Stomach (tissue), 9 donors: ENCODE data around the gene ANXA2R. TPM values are rescaled to one million over a fixed set of nuclear protein-coding genes. Genes with fewer than 3 reads are reported as not detected.
"Not testable (repeated sequence)": the region's sequence is repeated elsewhere in the genome, so short reads cannot be mapped to it uniquely, and the experiment has no call there.

Experiments
- DNase-seq, 2 donors: peaks; one replicate each; pipeline versions ENCODE4 v3.0.0 to v3.0.0-alpha.2; 2013 to 2019
- H3K27ac ChIP-seq, 5 donors: fragments of 200-600 bp in 4 of 5; sonication (generic) in 4 of 5; one replicate each; pipeline ENCODE4 v1.5.1; 2013 to 2019; ENCODE audit warnings: mild to moderate bottlenecking in 1 of 5, moderate library complexity in 1 of 5
- H3K27me3 ChIP-seq, 3 donors: fragments of 200-600 bp; sonication (generic); one replicate each; pipeline ENCODE4 v1.5.1; 2017 to 2019; ENCODE audit warnings: mixed run types in 1 of 3
- H3K36me3 ChIP-seq, 4 donors: fragments of 200-600 bp; sonication (generic); 1 replicate in 3 of 4; 2 replicates in 1 of 4; pipeline ENCODE4 v1.5.1; 2016 to 2019
- H3K4me1 ChIP-seq, 4 donors: fragments of 200-600 bp; sonication (generic); one replicate each; pipeline ENCODE4 v1.5.1; 2016 to 2019
- H3K4me3 ChIP-seq, 4 donors: fragments of 200-600 bp; sonication (generic) in 3 of 4; one replicate each; pipeline ENCODE4 v1.5.1; 2016 to 2019; ENCODE audit warnings: mild to moderate bottlenecking in 1 of 4
- H3K9me3 ChIP-seq, 4 donors: fragments of 200-600 bp; sonication (generic); one replicate each; pipeline ENCODE4 v1.5.1; 2016 to 2019
- EP300 ChIP-seq: sonication (generic); formaldehyde crosslinking; IDR thresholded peaks from one replicate; pipeline ENCODE4 v1.6.1; 2017; ENCODE audit warnings: antibody characterized with exemption
- POLR2A ChIP-seq, 4 donors: fragments of 450-650 bp; IDR thresholded peaks; one replicate each; pipeline ENCODE4 v1.6.1; 2016; ENCODE audit warnings: antibody characterized with exemption in 4 of 4, control low read depth in 2 of 4, mild to moderate bottlenecking in 1 of 4, moderate library complexity in 1 of 4
- POLR2AphosphoS5 ChIP-seq, 3 donors: sonication (generic); formaldehyde crosslinking; IDR thresholded peaks; one replicate each; pipeline ENCODE4 v1.6.1; 2016; ENCODE audit warnings: antibody characterized with exemption in 3 of 3
- WGBS, 5 donors: extraction: QIAGEN DNeasy Blood & Tissue Kit in 3 of 5; methylation state at CpG; one replicate each; pipeline versions ENCODE4 v1.1.5 to v1.1.7; 2013 to 2018; 5-methylcytosine and 5-hydroxymethylcytosine counted together
- intact Hi-C: fragments of 100-400 bp; cut with DNase I; formaldehyde crosslinking; loops from one replicate; pipeline ENCODE4 v1.15.1; 2023; ENCODE audit warnings: low total_unique reads
- polyA plus RNA-seq, 3 donors: library from polyadenylated mRNA; stranded (reverse); fragments of 200-250 nt; gene quantifications; one replicate each; pipeline ENCODE4 v1.2.3, GENCODE V29; 2013
- total RNA-seq, 5 donors: library from RNA; depleted of rRNA; stranded (reverse); fragments of >200 nt; gene quantifications; one replicate each; pipeline versions ENCODE4 v1.1.0 to v1.2.3, GENCODE V29; 2014 to 2016
- TF ChIP-seq, protein P1 (sequence below), 7 experiments: fragments of 450-650 bp in 4 of 7; fragments of 200-600 bp in 3 of 7; sonication (generic) in 3 of 7; IDR thresholded peaks; one replicate each; pipeline ENCODE4 v1.5.1; 2016 to 2019; ENCODE audit warnings: antibody characterized with exemption in 7 of 7, control low read depth in 2 of 7, mild to moderate bottlenecking in 1 of 7
- donor health status: healthy with polysubstance abuse.
- donor health status: Bipolar disorder and iron deficiency.
- donor health status: healthy.

Gene ANXA2R
- total and polyA plus RNA-seq, 8 donors: 0.76 to 7.5 (median 2.2) TPM; not detected in 1

- H3K4me1 ChIP-seq: peaks cover 0 to 10% (median 4%) of the 10 kb centered on the region in 4 donors
- no peak for TF ChIP-seq EP300
- TF ChIP-seq POLR2A (IDR thresholded peaks at IDR 0.05): no peak
- TF ChIP-seq, protein P1, sequence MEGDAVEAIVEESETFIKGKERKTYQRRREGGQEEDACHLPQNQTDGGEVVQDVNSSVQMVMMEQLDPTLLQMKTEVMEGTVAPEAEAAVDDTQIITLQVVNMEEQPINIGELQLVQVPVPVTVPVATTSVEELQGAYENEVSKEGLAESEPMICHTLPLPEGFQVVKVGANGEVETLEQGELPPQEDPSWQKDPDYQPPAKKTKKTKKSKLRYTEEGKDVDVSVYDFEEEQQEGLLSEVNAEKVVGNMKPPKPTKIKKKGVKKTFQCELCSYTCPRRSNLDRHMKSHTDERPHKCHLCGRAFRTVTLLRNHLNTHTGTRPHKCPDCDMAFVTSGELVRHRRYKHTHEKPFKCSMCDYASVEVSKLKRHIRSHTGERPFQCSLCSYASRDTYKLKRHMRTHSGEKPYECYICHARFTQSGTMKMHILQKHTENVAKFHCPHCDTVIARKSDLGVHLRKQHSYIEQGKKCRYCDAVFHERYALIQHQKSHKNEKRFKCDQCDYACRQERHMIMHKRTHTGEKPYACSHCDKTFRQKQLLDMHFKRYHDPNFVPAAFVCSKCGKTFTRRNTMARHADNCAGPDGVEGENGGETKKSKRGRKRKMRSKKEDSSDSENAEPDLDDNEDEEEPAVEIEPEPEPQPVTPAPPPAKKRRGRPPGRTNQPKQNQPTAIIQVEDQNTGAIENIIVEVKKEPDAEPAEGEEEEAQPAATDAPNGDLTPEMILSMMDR (IDR thresholded peaks at IDR 0.05): no peak
- no peak for TF ChIP-seq POLR2AphosphoS5 (IDR thresholded peaks at IDR 0.05)
- WGBS, 5 donors: 92 to 96% (median 95%) methylated on average over 4 of the region's 4 CpGs
- no peak for DNase-seq
- H3K27ac ChIP-seq: no peak overlapping the region
- intact Hi-C loops: no loop called here
- H3K4me3 ChIP-seq: no peak overlapping the region
- H3K9me3 ChIP-seq: no peaks in the 10 kb centered on the region
- peaks cover 3 to 57% (median 41%) of the 10 kb centered on the region in 4 donors for H3K36me3 ChIP-seq
- no peaks in the 10 kb centered on the region for H3K27me3 ChIP-seq
Measured at GRCh38 chr5:43078956-43079355, 38.8 kb upstream of the ANXA2R start.

DNA sequence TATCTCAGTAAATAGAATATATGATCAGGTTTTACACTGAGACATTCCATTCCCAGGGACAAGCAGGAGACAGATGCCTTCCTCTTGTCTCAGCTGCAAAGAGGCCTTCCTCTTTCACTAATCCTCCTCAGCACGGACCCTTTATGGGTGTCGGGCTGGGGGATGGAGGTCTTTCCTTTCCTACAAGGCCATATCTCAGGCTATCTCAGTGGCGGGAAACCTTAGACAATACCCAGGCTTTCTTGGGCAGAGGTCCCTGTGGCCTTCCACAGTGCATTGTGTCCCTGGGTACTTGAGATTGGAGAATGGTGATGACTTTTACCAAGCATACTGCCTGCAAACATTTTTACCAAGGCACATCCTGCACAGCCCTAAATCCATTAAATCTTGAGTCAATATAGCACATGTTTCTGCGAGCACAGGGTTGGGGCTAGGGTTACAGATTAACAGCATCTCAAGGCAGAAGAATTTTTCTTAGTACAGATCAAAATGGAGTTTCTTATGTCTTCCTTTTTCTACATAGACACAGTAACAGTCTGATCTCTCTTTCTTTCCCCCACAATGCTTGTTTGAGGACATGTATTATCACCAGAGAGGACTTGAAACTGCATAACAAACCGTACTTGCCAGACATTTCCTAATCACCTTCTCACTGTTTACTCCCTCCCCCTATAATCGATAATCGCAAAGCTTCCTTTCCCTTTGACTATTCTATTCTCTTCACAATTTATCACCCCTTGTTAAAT, 37.5 kb upstream of the ANXA2R start:
- H3K9me3 ChIP-seq, intact Hi-C loops, H3K27me3 ChIP-seq, H3K4me3 ChIP-seq, DNase-seq, H3K27ac ChIP-seq: not testable (repeated sequence)
- Histone ChIP-seq H3K36me3 (peaks cover 3 to 57% (median 41%) of the 10 kb centered on the region in 4 donors), H3K4me1 (peaks cover 0 to 13% (median 5%) of the 10 kb centered on the region in 4 donors)
- 67 to 84% (median 77%) methylated on average over 7 of the region's 7 CpGs for WGBS, 5 donors

DNA sequence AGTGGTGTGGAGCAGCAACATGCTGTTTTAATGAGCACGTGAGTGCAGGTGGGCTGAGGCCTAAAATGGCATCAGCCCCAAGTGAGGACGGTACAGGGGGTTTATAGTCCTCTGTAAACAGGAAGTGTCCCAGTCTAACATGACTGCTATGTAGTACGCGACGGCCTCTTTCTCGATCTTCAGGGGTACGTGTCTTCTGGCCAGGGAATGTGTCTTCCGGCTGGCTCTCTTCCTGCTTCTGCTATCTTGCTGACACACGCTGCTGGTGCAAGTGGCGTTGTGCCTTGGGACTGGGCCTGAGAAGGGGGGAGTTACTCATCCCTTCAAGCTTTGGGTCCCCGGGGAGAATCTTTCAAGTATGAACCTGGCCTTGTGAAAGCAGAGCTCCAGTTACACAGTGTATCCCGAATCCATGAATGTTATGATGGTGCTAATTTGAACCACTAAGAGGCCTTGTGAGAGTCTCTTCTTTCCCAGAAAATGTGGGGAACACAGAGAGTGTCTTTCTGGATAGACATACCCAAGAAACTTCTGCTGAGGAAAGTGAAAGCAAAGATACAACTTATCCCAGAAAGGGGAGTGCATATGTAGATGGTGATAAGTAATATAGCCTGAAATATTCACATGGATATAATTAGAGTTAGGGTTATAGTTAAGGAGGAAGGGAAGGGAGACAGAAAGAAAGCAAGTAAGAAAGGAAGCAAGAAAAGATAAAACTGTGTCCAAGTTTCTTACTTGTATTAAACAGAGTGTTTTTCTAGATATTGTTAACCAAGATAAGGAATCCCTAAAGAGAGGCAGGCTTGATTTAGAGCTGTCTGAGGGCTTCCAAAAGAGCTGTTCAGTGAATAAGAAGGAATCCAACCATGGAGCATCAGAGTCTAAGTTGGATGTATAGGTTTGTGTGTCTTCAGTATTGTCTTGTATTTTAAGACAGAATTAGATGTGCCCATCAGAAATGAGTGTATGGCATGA, 35.5 kb upstream of the ANXA2R start:
- H3K36me3 ChIP-seq: peaks cover 16 to 62% (median 51%) of the 10 kb centered on the region in 4 donors
- H3K4me3 ChIP-seq: no peak overlapping the region
- H3K4me1 ChIP-seq: peaks cover 0 to 17% (median 6%) of the 10 kb centered on the region in 4 donors
- DNase-seq: no peak
- H3K27me3 ChIP-seq: no peaks in the 10 kb centered on the region
- no peaks in the 10 kb centered on the region for H3K9me3 ChIP-seq
- H3K27ac ChIP-seq: peak overlapping the region in 2 of 5 donors; percentile 1
- intact Hi-C loops: no loop called here
- TF ChIP-seq EP300: no peak
- no peak for TF ChIP-seq POLR2A (IDR thresholded peaks at IDR 0.05)
- TF ChIP-seq, protein P1 (IDR thresholded peaks at IDR 0.05): no peak
- TF ChIP-seq POLR2AphosphoS5 (IDR thresholded peaks at IDR 0.05): no peak
- 83 to 94% (median 89%) methylated on average over 12 of the region's 12 CpGs for WGBS, 5 donors

DNA sequence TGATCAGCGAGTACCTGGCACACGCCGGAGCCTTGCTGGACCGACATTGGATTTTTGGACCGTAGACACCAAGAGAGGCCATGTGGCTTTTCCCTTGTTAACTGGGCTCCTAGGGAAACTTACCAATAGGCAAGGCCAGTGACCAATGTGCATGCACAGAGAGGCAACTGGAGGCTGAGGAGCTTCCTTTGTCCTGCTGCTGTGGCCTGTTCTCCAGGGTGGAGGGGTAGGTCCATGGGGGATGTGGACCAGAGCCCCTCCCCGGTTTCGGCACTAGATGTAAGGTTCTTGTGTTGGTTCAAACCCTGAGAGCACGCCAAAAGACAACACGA, 34.8 kb upstream of the ANXA2R start:
- DNase-seq: no peak
- intact Hi-C loops: no loop called here
- Histone ChIP-seq H3K4me1 (peaks cover 0 to 24% (median 12%) of the 10 kb centered on the region in 4 donors), H3K27me3 (no peaks in the 10 kb centered on the region), H3K27ac (peak overlapping the region in 2 of 5 donors; percentile 1), H3K9me3 (no peaks in the 10 kb centered on the region), H3K4me3 (no peak overlapping the region), H3K36me3 (peaks cover 17 to 62% (median 51%) of the 10 kb centered on the region in 4 donors)
- WGBS, 5 donors: 92 to 97% (median 96%) methylated on average over 9 of the region's 9 CpGs
- TF ChIP-seq EP300 (no peak), POLR2AphosphoS5 (IDR thresholded peaks at IDR 0.05) (no peak), POLR2A (IDR thresholded peaks at IDR 0.05) (no peak)
- TF ChIP-seq, protein P1 (IDR thresholded peaks at IDR 0.05): no peak
